Dermis microvascular lymphatic vessel endothelial cell (primary cell): ENCODE results near the gene ZNF12. TPM values are rescaled to one million over a fixed set of nuclear protein-coding genes. Genes with fewer than 3 reads are reported as not detected.
"Not testable (repeated sequence)": the region's sequence is repeated elsewhere in the genome, so short reads cannot be mapped to it uniquely, and the experiment has no call there.

Experiments used
- DNase-seq, 2 donors: peaks; one replicate each; pipeline versions ENCODE4 v3.0.0 to v3.0.0-alpha.2; 2010; ENCODE audit warnings: low read depth in 2 of 2
- total RNA-seq: library from RNA; depleted of rRNA; stranded (reverse); fragments of >200 nt; gene quantifications from 2 replicates; pipeline ENCODE4 v1.2.1, GENCODE V29; 2014

Gene ZNF12
- total RNA-seq, 1 donor from 2014 or later: 12.7 TPM

- DNase-seq: peak in 1 of 2 donors; percentile 32
Observed at GRCh38 chr7:6691609-6692106, 15.1 kb downstream of the ZNF12 start.

- no peak for DNase-seq
Observed at GRCh38 chr7:6691103-6691502, 15.6 kb downstream of the ZNF12 start.

GRCh38 chr7:6680146-6680545 is 26.6 kb downstream of the ZNF12 start:
- no peak for DNase-seq

GRCh38 chr7:6675807-6676405 is 30.8 kb downstream of the ZNF12 start:
- DNase-seq: no peak

- DNase-seq: not testable (repeated sequence)
Observed at GRCh38 chr7:6670851-6671250, 35.9 kb downstream of the ZNF12 start.

- no peak for DNase-seq
Observed at GRCh38 chr7:6658618-6659345, 48.0 kb downstream of the ZNF12 start.

- DNase-seq: no peak
Observed at GRCh38 chr7:6656413-6656812, 50.3 kb downstream of the ZNF12 start.

- DNase-seq: no peak
Observed at GRCh38 chr7:6655636-6656385, 50.9 kb downstream of the ZNF12 start.

- DNase-seq: no peak
Observed at GRCh38 chr7:6654842-6655610, 51.7 kb downstream of the ZNF12 start.

GRCh38 chr7:6654113-6654841 is 52.5 kb downstream of the ZNF12 start:
- no peak for DNase-seq

GRCh38 chr7:6653071-6654003 is 53.4 kb downstream of the ZNF12 start:
- DNase-seq: no peak

- DNase-seq: no peak
Observed at GRCh38 chr7:6652446-6653011, 54.2 kb downstream of the ZNF12 start.

- no peak for DNase-seq
Observed at GRCh38 chr7:6651851-6652445, 54.8 kb downstream of the ZNF12 start.

- no peak for DNase-seq
Observed at GRCh38 chr7:6650521-6651011, 56.2 kb downstream of the ZNF12 start.

GRCh38 chr7:6650086-6650485 is 56.7 kb downstream of the ZNF12 start:
- DNase-seq: no peak

- no peak for DNase-seq
Observed at GRCh38 chr7:6649241-6649961, 57.3 kb downstream of the ZNF12 start.

- DNase-seq: no peak
Observed at GRCh38 chr7:6648815-6649104, 58.0 kb downstream of the ZNF12 start.

GRCh38 chr7:6648066-6648814 is 58.5 kb downstream of the ZNF12 start:
- DNase-seq: no peak
